HepG2 (cell line): ENCODE measurements around the gene AGAP1.

ENCODE experiments used
- ASH2L ChIP-seq: fragments of 300-600, 200-600 bp; sonication (generic); IDR thresholded peaks from 2 replicates; pipeline ENCODE4 v1.7.0; 2017; ENCODE audit warnings: low read depth, mild to moderate bottlenecking, moderate library complexity, mixed read lengths, low read length; ENCODE audit not compliant: insufficient read length
- ESRRA ChIP-seq: sonication (generic); formaldehyde crosslinking; IDR thresholded peaks from 2 replicates; pipeline ENCODE4 v1.5.1; 2020; ENCODE audit warnings: mild to moderate bottlenecking, low read depth, missing genetic modification reagents
- GATAD1 ChIP-seq: IDR thresholded peaks from 2 replicates; pipeline ENCODE4 v1.6.1; 2016; ENCODE audit warnings: missing genetic modification reagents, missing compliant biosample characterization
- HNRNPUL1 ChIP-seq: fragments of 200-400 bp; formaldehyde crosslinking; IDR thresholded peaks from 2 replicates; pipeline ENCODE4 v1.6.1; 2017; ENCODE audit warnings: low read depth, mild to moderate bottlenecking, low read length, moderate library complexity
- NFRKB ChIP-seq: fragments of 450-650 bp; IDR thresholded peaks from 2 replicates; pipeline ENCODE4 v1.6.1; 2017
- PHF21A ChIP-seq: sonication (generic); formaldehyde crosslinking; IDR thresholded peaks from 2 replicates; pipeline ENCODE4 v1.5.0; 2020; ENCODE audit warnings: mild to moderate bottlenecking, missing genetic modification reagents
- RBM22 ChIP-seq: fragments of 200-400 bp; formaldehyde crosslinking; optimal IDR thresholded peaks from 2 replicates; pipeline ENCODE3; 2017; ENCODE audit warnings: mild to moderate bottlenecking, low read length, moderate library complexity
- TAF15 ChIP-seq: fragments of 200-400 bp; formaldehyde crosslinking; IDR thresholded peaks from one replicate; pipeline ENCODE4 v1.6.1; 2018; ENCODE audit warnings: mild to moderate bottlenecking, low read depth, low read length; ENCODE audit not compliant: poor library complexity, severe bottlenecking
- ZNF282 ChIP-seq: fragments of 450-650 bp; IDR thresholded peaks from 2 replicates; pipeline ENCODE4 v1.6.1; 2018; ENCODE audit not compliant: partially characterized antibody
- ZNF496 ChIP-seq: sonication (generic); formaldehyde crosslinking; IDR thresholded peaks from 2 replicates; pipeline ENCODE4 v1.8.1; 2023; ENCODE audit warnings: mild to moderate bottlenecking, moderate library complexity, missing genetic modification reagents; ENCODE audit not compliant: insufficient replicate concordance
- ZNF839 ChIP-seq: sonication (generic); formaldehyde crosslinking; IDR thresholded peaks from 2 replicates; pipeline ENCODE4 v1.4.0; 2020; ENCODE audit warnings: missing genetic modification reagents, mild to moderate bottlenecking, borderline replicate concordance
- ZSCAN21 ChIP-seq: sonication (generic); formaldehyde crosslinking; IDR thresholded peaks from 2 replicates; pipeline ENCODE4 v1.8.0; 2022; ENCODE audit warnings: mild to moderate bottlenecking, missing genetic modification reagents, moderate library complexity, borderline replicate concordance
- TF ChIP-seq, protein P1 (sequence below): sonication (generic); formaldehyde crosslinking; IDR thresholded peaks from 2 replicates; pipeline ENCODE4 v1.4.0; 2020; ENCODE audit warnings: mild to moderate bottlenecking, missing genetic modification reagents

GRCh38 chr2:235627682-235628081 is 133.8 kb downstream of the AGAP1 start:
- TF ChIP-seq ZNF496 (CRISPR knock-in tag) (no peak), RBM22 (no peak), ESRRA (no peak), ZNF839 (CRISPR knock-in tag) (no peak), ASH2L (no peak), GATAD1 (CRISPR knock-in tag) (no peak), PHF21A (CRISPR knock-in tag) (no peak), TAF15 (no peak), ZNF282 (no peak), ZSCAN21 (CRISPR knock-in tag) (no peak), NFRKB (no peak), HNRNPUL1 (no peak)
- TF ChIP-seq, protein P1, sequence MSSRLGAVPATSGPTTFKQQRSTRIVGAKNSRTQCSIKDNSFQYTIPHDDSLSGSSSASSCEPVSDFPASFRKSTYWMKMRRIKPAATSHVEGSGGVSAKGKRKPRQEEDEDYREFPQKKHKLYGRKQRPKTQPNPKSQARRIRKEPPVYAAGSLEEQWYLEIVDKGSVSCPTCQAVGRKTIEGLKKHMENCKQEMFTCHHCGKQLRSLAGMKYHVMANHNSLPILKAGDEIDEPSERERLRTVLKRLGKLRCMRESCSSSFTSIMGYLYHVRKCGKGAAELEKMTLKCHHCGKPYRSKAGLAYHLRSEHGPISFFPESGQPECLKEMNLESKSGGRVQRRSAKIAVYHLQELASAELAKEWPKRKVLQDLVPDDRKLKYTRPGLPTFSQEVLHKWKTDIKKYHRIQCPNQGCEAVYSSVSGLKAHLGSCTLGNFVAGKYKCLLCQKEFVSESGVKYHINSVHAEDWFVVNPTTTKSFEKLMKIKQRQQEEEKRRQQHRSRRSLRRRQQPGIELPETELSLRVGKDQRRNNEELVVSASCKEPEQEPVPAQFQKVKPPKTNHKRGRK (CRISPR knock-in tag), result no peak
